Uterus (tissue), 2 donors: ENCODE measurements around the gene NRM.

ENCODE experiments used
- CTCF ChIP-seq, 4 experiments: fragments of 200-600 bp in 2 of 4; fragments of 450-650 bp in 2 of 4; sonication (generic) in 2 of 4; IDR thresholded peaks; one replicate each; pipeline ENCODE4 v1.5.1; 2016 to 2019; ENCODE audit warnings: antibody characterized with exemption in 4 of 4, mild to moderate bottlenecking in 2 of 4, moderate library complexity in 1 of 4
- POLR2A ChIP-seq, 2 donors: fragments of 450-650 bp; IDR thresholded peaks; one replicate each; pipeline ENCODE4 v1.6.1; 2016; ENCODE audit warnings: antibody characterized with exemption in 2 of 2, mild to moderate bottlenecking in 1 of 2, moderate library complexity in 1 of 2

DNA sequence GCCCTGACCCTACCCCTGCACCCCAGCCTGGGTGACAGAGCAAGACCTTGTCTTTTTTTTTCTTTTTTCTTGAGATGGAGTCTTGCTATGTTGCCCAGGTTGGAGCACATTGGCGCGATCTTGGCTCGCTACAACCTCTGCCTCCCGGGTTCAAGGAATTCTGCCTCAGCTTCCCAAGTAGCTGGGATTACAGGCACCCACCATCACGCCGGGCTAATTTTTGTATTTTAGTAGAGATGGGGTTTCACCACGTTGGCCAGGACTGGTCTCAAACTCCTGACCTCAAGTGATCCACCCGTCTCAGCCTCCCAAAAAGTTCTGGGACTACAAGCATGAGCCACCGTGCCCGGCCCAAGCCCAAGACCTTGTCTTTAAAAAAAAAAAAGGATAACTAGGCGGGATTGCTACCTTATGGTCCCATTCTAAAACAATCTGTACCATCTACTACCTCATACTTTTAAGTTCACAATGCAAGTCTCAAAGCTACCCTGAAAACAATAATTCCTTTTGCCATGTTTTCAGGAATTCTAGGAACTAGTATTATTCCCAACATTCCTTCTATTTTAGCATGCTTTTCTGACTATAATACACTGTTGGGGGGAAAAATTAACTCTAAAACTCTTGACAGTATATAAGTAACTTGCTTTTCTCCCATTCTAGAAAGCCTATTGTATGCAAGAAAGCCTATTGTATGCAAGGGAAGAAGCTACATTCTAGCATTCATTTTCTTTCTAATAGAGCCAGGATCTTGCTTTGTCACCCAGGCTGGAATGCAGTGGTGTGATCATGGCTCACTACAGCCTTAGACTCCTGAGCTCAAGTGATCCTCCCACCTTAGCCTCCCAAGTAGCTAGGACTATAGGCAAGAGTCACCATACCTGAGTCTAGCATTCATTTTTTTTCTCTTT is 36.0 kb upstream of the NRM start:
- TF ChIP-seq CTCF (IDR thresholded peaks at IDR 0.05) (no peak), POLR2A (IDR thresholded peaks at IDR 0.05) (no peak)
